NCI-H1105 (cell line): ENCODE measurements around the gene ZNF662.

Experiments used
- DNase-seq: peaks from one replicate; lab custom pipeline; 2025; lab: John Stamatoyannopoulos, UW

Gene ZNF662

DNA sequence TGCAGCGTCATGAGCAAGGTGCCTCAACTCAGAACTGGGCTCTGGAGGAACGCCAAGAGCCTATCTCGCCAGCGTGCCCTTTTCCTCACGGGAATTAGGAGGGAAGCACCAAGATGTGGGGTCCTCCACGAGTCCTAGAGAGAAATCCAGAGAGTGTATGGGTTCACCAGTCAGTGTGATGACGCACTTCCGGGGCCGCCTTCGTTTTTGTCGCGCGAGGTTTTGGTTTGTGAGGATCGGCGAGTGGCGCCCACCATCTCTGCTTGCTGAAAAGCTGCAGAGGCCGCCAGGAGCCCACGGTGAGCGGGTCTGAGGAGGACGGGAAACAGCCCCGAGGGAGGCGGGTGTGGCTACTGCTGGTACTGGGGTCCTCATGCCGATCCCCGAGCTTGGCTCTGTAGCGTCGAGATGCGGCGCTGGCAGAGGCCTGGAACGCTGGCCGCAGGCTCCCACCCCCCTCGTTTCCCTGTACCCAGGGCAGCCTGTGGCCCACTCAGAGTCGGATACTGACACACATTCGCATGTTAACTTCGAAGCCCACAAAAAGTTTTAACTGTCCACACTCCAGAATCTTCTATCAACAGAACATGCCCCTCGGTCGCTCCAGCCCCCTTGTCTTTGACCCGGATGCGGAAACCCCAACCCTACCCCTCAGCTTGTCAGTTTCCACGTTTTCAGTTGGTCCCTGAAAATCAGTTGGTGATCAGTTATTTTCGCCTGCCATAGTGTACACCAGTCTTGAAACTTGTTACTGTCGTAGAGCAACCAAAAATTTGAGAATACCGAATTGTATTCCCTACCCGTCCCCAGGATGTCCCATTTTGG, 30.4 kb downstream of the ZNF662 start:
- DNase-seq: no peak

DNA sequence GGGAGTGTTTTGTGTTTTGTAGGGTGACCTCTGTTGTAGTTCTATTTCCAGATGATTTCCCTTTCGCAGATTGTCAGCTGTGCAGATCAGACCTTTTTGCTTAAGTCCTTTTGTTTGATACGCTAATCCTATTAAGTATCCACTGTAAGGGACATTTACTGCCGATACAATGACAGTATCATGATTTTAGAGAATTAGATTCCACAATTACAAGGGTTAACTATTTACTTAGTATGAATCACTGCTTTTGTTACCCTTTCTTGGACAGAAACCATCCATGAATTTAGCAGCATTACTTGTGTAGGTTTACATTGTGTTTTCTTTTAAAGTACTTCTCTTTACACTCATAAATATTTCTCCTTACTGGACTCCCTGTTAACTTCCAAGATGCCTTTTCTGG, 31.4 kb downstream of the ZNF662 start:
- DNase-seq: no peak

DNA sequence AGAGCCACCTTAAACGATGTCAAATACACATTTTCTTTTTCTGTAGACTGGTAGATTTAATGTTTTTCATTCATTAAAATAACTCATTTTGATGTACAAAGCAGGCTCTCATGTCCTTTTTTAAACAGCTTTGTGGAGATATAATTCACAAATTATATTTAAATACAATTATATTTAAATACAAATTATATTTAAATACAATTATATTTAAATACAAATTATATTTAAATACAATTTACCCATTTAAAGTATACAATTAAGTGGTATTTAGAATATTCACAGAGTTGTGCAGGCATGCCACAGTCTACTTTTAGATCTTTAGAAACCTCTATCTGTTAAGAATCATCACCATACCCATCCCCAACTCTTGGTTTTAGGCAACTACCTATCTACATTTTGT, 36.8 kb downstream of the ZNF662 start:
- no peak for DNase-seq

DNA sequence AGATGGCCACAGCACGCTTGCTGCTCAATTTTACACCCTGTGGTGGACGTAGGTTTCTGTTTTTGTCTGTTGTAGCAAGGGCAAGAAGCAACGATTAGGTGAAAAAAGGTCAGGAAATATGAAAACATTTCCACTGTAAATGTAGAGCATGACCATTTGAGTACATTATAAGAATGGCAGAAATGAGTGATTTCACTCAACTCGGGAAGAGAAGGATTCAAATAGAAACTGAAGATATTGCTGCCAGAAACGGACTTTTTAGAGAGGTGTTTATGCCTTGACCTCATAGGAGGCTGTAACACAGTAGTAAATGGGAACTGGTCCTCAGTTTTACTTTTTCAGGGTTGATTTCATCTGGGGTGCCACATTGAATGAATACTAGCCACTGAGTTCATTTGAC, 40.1 kb downstream of the ZNF662 start:
- DNase-seq: no peak

DNA sequence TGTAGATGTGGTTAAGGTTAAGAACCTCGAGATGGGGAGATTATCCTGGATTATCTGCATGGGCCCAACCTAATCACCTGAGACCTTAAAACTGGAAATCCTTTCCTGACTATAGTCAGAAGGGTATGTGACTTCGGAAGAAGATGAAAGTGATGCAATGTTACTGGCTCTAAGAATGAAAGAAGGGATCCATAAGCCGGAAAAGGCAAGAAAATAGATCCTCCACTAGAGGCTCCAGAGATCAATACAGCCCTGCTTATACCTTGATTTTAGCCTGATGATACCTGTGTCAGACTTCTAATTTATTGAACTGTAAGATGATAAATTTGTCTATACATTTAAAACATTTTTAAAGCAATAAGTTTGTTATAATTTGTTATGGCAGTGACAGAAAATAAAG, 51.6 kb downstream of the ZNF662 start:
- no peak for DNase-seq

DNA sequence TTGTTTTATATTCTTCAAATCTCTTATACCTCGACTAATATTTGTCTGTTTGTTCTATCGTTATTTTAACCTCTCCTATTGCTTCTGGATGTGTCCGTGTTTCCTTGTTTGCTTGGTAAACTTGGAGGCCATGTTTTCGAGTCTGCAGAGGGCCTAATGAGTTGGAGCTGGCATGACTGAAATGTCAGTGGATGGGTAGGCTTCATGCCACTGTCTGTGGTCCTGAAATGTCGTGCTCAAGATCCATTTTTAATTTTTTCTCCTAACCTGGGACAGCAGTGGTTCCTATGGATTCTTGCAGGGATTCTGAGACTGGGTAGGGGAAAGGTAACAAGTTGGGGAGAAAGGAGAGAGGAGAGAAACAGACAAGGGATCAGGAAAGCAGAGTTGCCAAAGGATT, 54.3 kb downstream of the ZNF662 start:
- no peak for DNase-seq

DNA sequence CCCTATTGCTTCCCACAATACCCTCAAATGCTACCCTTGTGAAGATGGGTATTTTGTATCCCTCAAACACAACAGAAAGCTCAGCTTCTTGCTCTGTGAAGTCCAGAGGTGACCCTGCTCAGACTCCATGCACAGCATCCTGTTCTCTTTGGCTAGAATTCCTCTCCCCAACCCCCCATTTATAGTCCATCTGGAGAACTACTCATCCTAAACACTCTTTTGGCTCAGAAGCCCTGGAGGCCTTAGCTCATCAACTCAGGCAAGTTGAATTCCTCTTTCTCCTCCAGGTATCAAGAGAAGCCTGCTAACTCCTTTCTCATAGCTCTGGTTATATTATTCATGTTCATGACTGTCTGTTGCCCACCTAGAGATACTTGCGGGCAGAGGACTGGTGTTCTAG, 54.8 kb downstream of the ZNF662 start:
- DNase-seq: no peak

DNA sequence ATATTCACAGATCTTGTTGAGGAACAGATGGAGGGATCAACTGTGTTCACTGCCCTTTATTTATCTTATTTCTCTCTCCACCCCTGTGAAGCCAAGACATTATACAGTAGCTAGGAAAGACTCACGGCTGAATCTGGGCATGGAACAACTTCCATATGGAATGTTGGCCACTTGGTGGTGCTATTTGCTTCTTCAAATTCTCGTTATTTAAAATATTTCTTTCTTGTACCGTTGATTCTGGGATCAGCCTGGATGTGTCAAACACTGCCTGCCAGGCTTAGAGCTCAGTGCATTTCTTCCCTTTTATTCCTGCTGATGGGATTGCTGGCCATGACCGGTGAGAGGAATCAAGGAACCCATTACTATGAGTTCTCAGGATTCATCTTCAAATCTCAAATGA, 55.7 kb downstream of the ZNF662 start:
- peak; percentile 14 for DNase-seq

DNA sequence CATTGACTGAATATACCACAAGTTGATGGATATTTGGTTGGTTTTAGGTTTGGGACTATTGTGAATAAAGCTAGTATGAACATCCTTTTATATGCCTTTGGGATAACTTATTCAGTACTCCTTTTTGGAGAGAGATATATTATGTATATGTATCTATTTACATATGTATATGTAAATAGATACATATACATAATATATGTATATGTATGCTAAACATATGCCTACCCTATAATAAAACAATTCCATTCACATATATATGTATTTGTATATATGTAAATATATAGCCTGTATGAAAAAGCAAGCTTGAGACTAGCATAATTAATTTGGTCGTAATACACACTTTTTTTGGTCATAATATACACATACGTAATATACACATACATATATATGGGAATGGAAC, 57.3 kb downstream of the ZNF662 start:
- DNase-seq: no peak

DNA sequence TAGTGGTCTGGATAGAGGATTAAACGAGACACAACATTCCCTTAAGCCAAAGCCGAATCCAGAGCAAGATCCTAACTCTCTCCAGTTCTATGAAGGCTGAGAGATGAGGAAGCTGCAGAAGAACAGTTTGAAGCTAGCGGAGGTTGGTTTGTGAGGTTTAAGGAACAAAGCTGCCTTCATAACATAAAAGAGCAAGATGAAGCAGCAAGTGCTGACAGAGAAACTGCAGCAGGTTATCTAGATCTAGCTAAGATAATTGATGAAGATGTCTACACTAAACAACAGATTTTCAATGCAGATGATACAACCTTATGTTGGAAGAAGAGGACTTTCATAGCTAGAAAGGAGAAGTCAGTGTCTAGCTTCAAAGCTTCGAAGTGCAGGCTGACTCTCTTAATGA, 58.3 kb downstream of the ZNF662 start:
- no peak for DNase-seq
